Endothelial cell of umbilical vein (primary cell): ENCODE results near the gene NGF. TPM values are rescaled to one million over a fixed set of nuclear protein-coding genes. Genes with fewer than 3 reads are reported as not detected.
"Not testable (repeated sequence)": the region's sequence is repeated elsewhere in the genome, so short reads cannot be mapped to it uniquely, and the experiment has no call there.

Experiments
- Bru-seq: library from RNA; stranded (reverse); fragments of 400-500 nt; gene quantifications from one replicate; lab custom pipeline; 2021; lab: Mats Ljungman, UMichigan
- BruChase-seq, 2 experiments: library from RNA; stranded (reverse); fragments of 400-500 nt; gene quantifications; one replicate each; lab custom pipeline; 2021; lab: Mats Ljungman, UMichigan
- BruUV-seq: library from RNA; stranded (reverse); fragments of 400-500 nt; replicated peaks from 2 replicates; lab custom pipeline; 2021; lab: Mats Ljungman, UMichigan
- CTCF ChIA-PET: fragments of 300-600, 350-600 bp; sonication (Branson Sonifier 250); formaldehyde crosslinking; loops from one replicate; lab custom pipeline; 2021; ENCODE audit warnings: antibody characterized with exemption, inconsistent platforms; lab: Charles Lee
- POLR2A ChIA-PET: fragments of 300-600, 350-600 bp; sonication (Branson Sonifier 250); formaldehyde crosslinking; loops from one replicate; lab custom pipeline; 2021; ENCODE audit warnings: antibody characterized with exemption, inconsistent platforms; lab: Charles Lee
- DNase-seq: peaks from one replicate; pipeline ENCODE4 v3.0.0-alpha.2; 2011; ENCODE audit warnings: low read depth, low spot score
- FAIRE-seq: peaks from 2 replicates; lab custom pipeline; 2011; peaks lifted over from hg19 to GRCh38; lab: Jason Lieb, UNC
- H2AFZ ChIP-seq: 2 replicates; pipeline ENCODE4 v1.6.0; 2012; ENCODE audit warnings: low read depth, low read length, control low read depth, inconsistent platforms
- H3K27ac ChIP-seq: 2 replicates; pipeline ENCODE4 v1.5.1; 2011; ENCODE audit warnings: low read depth, mild to moderate bottlenecking, control low read depth, low read length, moderate library complexity; ENCODE audit not compliant: insufficient read depth
- H3K27me3 ChIP-seq, 2 experiments: 2 replicates each; pipeline versions ENCODE4 v1.6.0 to v1.6.1; 2011; ENCODE audit warnings: low read length in 2 of 2, mixed read lengths in 1 of 2; ENCODE audit not compliant: control insufficient read depth in 2 of 2, insufficient read depth in 2 of 2
- H3K36me3 ChIP-seq, 2 experiments: 2 replicates in 1 of 2; 3 replicates in 1 of 2; pipeline ENCODE4 v1.5.1; 2011; ENCODE audit warnings: low read length in 2 of 2, mild to moderate bottlenecking in 1 of 2, moderate library complexity in 1 of 2; ENCODE audit not compliant: control insufficient read depth in 2 of 2, insufficient read depth in 2 of 2; ENCODE audit errors: extremely low read depth in 1 of 2
- H3K4me1 ChIP-seq: 3 replicates; pipeline ENCODE4 v1.5.1; 2011; ENCODE audit warnings: mild to moderate bottlenecking, low read length; ENCODE audit not compliant: control insufficient read depth, insufficient read depth; ENCODE audit errors: extremely low read depth
- H3K4me2 ChIP-seq: 2 replicates; pipeline ENCODE4 v1.6.1; 2011; ENCODE audit warnings: low read length, control low read depth, mixed read lengths; ENCODE audit not compliant: insufficient read depth
- H3K4me3 ChIP-seq, 3 experiments: fragments of 200-600 bp in 1 of 3; sonication (generic), shearing (Covaris generic) in 1 of 3; replicated peaks in 1 of 3; 2 replicates each; pipeline ENCODE4 v1.5.1; 2011 to 2016; ENCODE audit warnings: control low read depth in 3 of 3, low read length in 3 of 3, mild to moderate bottlenecking in 2 of 3, inconsistent platforms in 1 of 3, low read depth in 1 of 3, moderate library complexity in 1 of 3; ENCODE audit not compliant: insufficient read depth in 1 of 3
- H3K79me2 ChIP-seq: 2 replicates; pipeline ENCODE4 v1.6.0; 2012; ENCODE audit warnings: low read length, inconsistent platforms; ENCODE audit not compliant: control insufficient read depth, insufficient read depth
- H3K9ac ChIP-seq: replicated peaks from 2 replicates; pipeline ENCODE3; 2011; ENCODE audit warnings: low read length, control low read depth; ENCODE audit not compliant: insufficient read depth; ENCODE audit errors: extremely low read depth
- H3K9me1 ChIP-seq: replicated peaks from 3 replicates; pipeline ENCODE4 v1.6.0; 2011; ENCODE audit warnings: mild to moderate bottlenecking, low read length; ENCODE audit not compliant: control insufficient read depth, insufficient read depth; ENCODE audit errors: extremely low read depth
- H3K9me3 ChIP-seq: replicated peaks from 2 replicates; pipeline ENCODE4 v1.5.1; 2012; ENCODE audit warnings: low read length, inconsistent platforms; ENCODE audit not compliant: control insufficient read depth, insufficient read depth
- H4K20me1 ChIP-seq: replicated peaks from 2 replicates; pipeline ENCODE3; 2011; ENCODE audit warnings: mild to moderate bottlenecking, low read length; ENCODE audit not compliant: control insufficient read depth, insufficient read depth; ENCODE audit errors: extremely low read depth
- FOS ChIP-seq: IDR thresholded peaks from 2 replicates; pipeline ENCODE4 v1.6.1; 2011; ENCODE audit warnings: mild to moderate bottlenecking, low read length, moderate library complexity, borderline replicate concordance; ENCODE audit not compliant: insufficient read depth
- MYC ChIP-seq: IDR thresholded peaks from one replicate; pipeline ENCODE4 v1.6.1; 2011; ENCODE audit warnings: mild to moderate bottlenecking, low read depth, low read length
- dilution Hi-C: fragments of 300-500 bp; cut with MboI; formaldehyde crosslinking; loops from one replicate; pipeline ENCODE4 v1.15.0; 2019; ENCODE audit warnings: low sequenced_read_pairs; ENCODE audit not compliant: extremely low pct_ligation_motif_present
- intact Hi-C: fragments of 100-400 bp; cut with micrococcal nuclease; formaldehyde crosslinking; loops from one replicate; pipeline ENCODE4 v1.10.0; 2022
- long read RNA-seq: library from polyadenylated mRNA; stranded (forward); transcript quantifications from one replicate; pipeline ENCODE4 v2.0.0, GENCODE V29; 2021
- polyA minus RNA-seq, 3 experiments: library from RNA; depleted of rRNA, polyadenylated mRNA; stranded (reverse); fragments of >200 nt; gene quantifications; 1 replicate in 1 of 3; 2 replicates in 2 of 3; pipeline ENCODE4 v1.2.3, GENCODE V29; 2011
- polyA plus RNA-seq, 4 experiments: library from polyadenylated mRNA; depleted of rRNA in 3 of 4; stranded (reverse) in 3 of 4; unstranded in 1 of 4; fragments of >200 nt; gene quantifications; 2 replicates each; pipeline versions ENCODE4 v1.2.1 to v1.2.3, GENCODE V29; 2011 to 2012; ENCODE audit warnings: missing spikeins in 1 of 4
- total RNA-seq: library from RNA; stranded (reverse); gene quantifications from 2 replicates; pipeline ENCODE4 v1.2.3, GENCODE V29; 2021

The NGF gene
- total RNA-seq (not detected in 2 replicates), polyA plus RNA-seq (not detected in 2 replicates), polyA minus RNA-seq (not detected in 2 replicates), Bru-seq, nascent RNA (not detected), BruChase-seq, experiment 1, labeled RNA remaining after a 6-hour chase (percentile 2 among the genes with signal in this experiment), BruChase-seq, experiment 2, labeled RNA remaining after a 2-hour chase (percentile 2 among the genes with signal in this experiment)
- not detected in 2 replicates for polyA plus RNA-seq (2011; cell fraction: cytosol; rRNA removed)
- polyA plus RNA-seq (2011; cell fraction: nucleus; rRNA removed), result not detected in 2 replicates
- polyA plus RNA-seq (2012), result not detected in 2 replicates
- polyA minus RNA-seq (2011; cell fraction: cytosol; rRNA and poly(A)+ RNA removed), result not detected
- not detected in 2 replicates for polyA minus RNA-seq (2011; cell fraction: nucleus; rRNA and poly(A)+ RNA removed)
- long read RNA-seq, result 0 reads

DNA sequence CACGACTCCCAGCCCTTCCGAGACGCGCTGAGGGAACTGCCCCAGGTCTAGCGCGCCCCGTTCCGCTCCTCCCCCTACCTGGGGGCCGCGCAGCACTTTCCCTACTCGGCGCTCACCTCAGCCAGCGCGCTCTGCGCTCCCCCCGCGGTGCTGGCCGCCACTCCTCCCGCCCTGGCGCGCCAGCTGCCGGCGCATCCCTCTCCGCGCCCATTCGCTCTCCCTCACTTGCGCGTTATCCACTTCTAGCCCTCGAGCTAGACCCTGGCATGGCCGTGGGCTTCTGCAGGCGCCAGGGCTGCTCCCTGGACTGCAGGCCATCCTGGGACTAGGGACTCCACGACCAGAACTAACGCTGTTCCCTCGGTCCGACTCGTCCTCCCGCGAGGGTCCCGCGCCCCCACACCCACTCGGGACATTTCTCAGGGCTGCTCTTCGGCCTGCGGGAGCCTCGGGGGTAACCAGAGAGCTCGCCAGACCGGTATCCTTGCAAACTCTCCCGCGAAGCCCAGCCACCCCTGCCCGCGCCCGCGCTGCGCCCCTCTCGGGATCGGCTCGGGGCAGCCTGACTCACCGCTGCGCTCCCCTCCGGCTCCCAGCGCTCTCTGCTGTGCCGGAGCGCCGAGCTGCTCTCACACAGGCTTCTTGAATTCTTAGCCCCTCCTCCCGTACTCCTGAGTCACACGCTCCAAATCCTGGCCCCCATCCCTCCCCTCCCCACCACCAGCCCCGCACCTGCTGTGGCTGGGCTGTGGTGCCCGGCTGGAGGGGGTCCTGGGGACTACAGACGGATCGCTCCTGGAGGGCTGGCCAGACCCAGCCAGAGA, at the start of gene NGF:
TSS of gene NGF (minus strand) at position 617 of the 824 bp plus-strand sequence. CDS start 51,454 bp downstream, outside the sequence.
- no peaks in the 10 kb centered on the region for H3K36me3 ChIP-seq
- no peak within 1 kb of the TSS for H3K4me3 ChIP-seq
- ChIA-PET CTCF (interaction anchor here (0.7 kb wide), 1 partner anchor 199 kb away, joined by 3 read pairs; no protein-coding TSS in a partner anchor), POLR2A (no interaction called here)
- TF ChIP-seq FOS (no peak), MYC (no peak)
- no peak within 1 kb of the TSS for H3K27ac ChIP-seq
- no peaks in the 10 kb centered on the region for H3K9me1 ChIP-seq
- FAIRE-seq, result no peak
- H4K20me1 ChIP-seq, result no peaks in the 10 kb centered on the region
- H3K9me3 ChIP-seq, result no peaks in the 10 kb centered on the region
- dilution Hi-C loops (no loop called here), intact Hi-C loops (no loop called here)
- H3K4me2 ChIP-seq, result no peak within 1 kb of the TSS
- no peak within 1 kb of the TSS for H2AFZ ChIP-seq
- BruUV-seq, result no TSS peak
- no peak for DNase-seq
- H3K27me3 ChIP-seq, result peaks cover 12 to 26% of the 10 kb centered on the region in 2 experiments
- H3K79me2 ChIP-seq, result no peaks in the 10 kb centered on the region
- H3K4me1 ChIP-seq, result no peaks in the 10 kb centered on the region
- no peak within 1 kb of the TSS for H3K9ac ChIP-seq

- H3K9ac ChIP-seq, H3K36me3 ChIP-seq, H3K4me3 ChIP-seq, H4K20me1 ChIP-seq, H3K27ac ChIP-seq, H3K79me2 ChIP-seq, DNase-seq, FAIRE-seq, CTCF ChIA-PET, dilution Hi-C loops, H3K27me3 ChIP-seq, H3K4me2 ChIP-seq, H3K4me1 ChIP-seq, H3K9me1 ChIP-seq, H2AFZ ChIP-seq, POLR2A ChIA-PET, H3K9me3 ChIP-seq, BruUV-seq: not testable (repeated sequence)
- intact Hi-C loops, result loop anchor here (10.0 kb wide), 1 partner anchor 61 kb away; no protein-coding TSS in a partner anchor
Measured at GRCh38 chr1:115383455-115383854, 45.4 kb upstream of the NGF start.
